Cardiac fibroblast (primary cell): Measurements from ENCODE around the gene SIRT3.
"Not testable (repeated sequence)": the region's sequence is repeated elsewhere in the genome, so short reads cannot be mapped to it uniquely, and the experiment has no call there.

ENCODE experiments used
- DNase-seq, 2 donors: peaks; one replicate each; pipeline versions ENCODE4 v3.0.0 to v3.0.0-alpha.2; 2010; ENCODE audit warnings: low read depth in 2 of 2
- H3K4me3 ChIP-seq, 2 donors: replicated peaks in 1 of 2; 1 replicate in 1 of 2; 2 replicates in 1 of 2; pipeline ENCODE4 v1.5.1; 2011; ENCODE audit warnings: low read depth in 2 of 2, low read length in 2 of 2, mild to moderate bottlenecking in 2 of 2, moderate library complexity in 1 of 2
- CTCF ChIP-seq: IDR thresholded peaks from one replicate; pipeline ENCODE4 v1.5.1; 2011; ENCODE audit warnings: low read depth, mild to moderate bottlenecking, low read length, inconsistent platforms

The SIRT3 gene

DNA sequence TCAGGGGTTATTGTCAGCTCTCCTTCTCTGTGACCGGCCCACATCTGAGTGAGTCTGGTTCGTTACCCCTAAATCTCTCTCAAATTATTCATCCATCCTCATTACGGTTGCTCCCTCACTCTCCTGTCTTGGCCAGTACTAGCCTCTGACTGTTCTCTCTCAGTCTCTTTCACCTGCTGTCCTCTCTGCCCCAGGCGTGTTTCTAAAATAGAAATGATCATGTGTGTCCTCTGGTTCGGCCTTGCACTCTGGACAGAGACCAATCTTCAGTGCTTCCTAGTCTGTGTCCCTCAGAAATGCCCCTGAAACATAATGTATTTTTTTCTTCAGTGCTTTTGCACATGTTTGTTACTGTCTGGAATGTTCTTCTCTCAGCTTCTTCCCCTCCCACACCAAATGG is 5.5 kb upstream of the SIRT3 start:
- no peak overlapping the region for H3K4me3 ChIP-seq
- no peak for DNase-seq
- TF ChIP-seq CTCF: no peak

- TF ChIP-seq CTCF: no peak
- DNase-seq: no peak
- no peak overlapping the region for H3K4me3 ChIP-seq
Observed at GRCh38 chr11:240315-240714, 4.2 kb upstream of the SIRT3 start.

DNA sequence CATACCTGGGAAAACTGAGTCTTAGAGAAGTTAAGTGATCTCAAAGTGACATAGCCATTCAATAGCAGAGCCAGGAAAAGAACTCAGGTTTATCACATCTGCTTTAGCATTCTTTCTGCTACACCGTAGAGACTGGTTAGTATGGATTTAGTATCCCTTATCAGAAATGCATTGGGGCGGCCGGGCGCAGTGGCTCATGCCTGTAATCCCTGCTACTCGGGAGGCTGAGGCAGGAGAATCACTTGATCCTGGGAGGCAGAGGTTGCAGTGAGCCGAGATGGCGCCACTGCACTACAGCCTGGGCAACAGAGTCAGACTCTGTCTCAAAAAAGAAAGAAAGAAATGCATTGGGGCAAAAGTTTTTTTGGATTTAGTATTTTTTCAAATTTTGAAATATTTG is 2.2 kb upstream of the SIRT3 start:
- not testable (repeated sequence) for DNase-seq
- peak overlapping the region in 1 of 2 donors; percentile 96 for H3K4me3 ChIP-seq

DNA sequence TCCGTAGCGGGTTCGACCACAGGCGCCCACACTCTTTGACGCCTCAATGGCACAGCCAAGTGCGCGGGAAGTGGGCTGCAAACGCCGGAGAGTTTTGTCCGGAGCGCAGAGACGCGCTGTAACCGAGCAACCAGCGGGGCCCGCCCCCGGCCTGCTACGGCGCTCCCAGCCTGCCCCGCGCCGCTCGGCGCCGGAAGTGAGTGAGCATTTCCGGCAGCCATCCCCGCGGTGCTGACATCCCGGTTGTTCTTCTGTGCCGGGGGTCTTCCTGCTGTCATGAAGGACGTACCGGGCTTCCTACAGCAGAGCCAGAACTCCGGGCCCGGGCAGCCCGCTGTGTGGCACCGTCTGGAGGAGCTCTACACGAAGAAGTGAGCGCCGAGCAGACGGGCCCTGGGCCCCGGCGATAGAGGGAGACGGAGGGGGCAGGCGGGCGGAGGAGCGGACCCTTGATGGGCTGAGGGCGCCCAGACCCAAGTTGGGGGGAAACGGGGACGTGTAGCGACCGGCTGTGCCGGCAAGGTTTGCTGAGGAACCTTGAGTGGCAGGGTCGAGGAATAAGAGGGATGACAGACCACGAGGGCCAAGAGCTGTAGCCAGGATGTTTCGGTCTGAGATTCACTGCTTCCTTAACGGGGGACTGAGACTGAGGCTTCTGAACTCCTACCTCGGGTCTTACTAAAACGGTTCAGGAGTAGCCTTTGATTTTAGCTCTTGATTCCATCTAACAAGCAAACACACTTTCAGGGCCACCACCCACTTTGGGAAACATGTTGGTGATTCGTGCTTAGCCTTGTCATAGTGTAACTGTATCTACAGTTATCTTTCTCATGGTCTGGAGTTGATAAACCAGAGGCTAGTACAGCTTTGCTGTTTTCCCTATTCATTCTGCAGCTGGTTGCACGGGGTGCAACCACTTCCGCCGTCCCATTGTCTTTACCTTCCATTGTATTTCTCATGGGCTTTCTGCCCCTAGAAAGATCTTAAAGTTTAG is 929 bp upstream of the SIRT3 start, which contains the start of gene PSMD13:
TSS of gene PSMD13 (plus strand) at position 203 of the 994 bp plus-strand sequence. CDS start at position 277, 74 bp downstream.
- TF ChIP-seq CTCF: no peak
- H3K4me3 ChIP-seq: peak within 1 kb of the TSS; percentile 96
- DNase-seq: peak; percentile 80 to 82

DNA sequence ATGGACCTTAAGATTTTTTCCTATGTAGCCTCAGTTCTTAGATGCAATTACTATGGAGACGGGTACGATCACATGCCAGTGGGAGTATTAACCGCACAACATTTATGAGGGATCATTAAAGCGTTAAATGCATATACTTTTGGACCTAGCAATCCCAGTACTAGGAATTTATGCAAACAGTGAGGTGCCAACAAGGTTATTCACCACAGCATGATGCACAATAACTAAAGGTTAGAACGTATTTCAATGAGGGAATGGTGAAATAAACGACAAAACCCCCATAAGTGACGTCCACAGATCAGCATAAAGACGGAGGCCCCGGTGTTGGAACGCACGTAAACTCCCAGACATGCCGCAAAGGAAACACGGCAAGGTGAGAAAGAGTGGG is 539 bp downstream of the SIRT3 start:
- peak overlapping the region; percentile 71 to 83 for H3K4me3 ChIP-seq
- TF ChIP-seq CTCF: no peak
- DNase-seq: no peak

GRCh38 chr11:235180-235579 is 962 bp downstream of the SIRT3 start:
- peak overlapping the region; percentile 71 to 83 for H3K4me3 ChIP-seq
- TF ChIP-seq CTCF: no peak
- DNase-seq: no peak

DNA sequence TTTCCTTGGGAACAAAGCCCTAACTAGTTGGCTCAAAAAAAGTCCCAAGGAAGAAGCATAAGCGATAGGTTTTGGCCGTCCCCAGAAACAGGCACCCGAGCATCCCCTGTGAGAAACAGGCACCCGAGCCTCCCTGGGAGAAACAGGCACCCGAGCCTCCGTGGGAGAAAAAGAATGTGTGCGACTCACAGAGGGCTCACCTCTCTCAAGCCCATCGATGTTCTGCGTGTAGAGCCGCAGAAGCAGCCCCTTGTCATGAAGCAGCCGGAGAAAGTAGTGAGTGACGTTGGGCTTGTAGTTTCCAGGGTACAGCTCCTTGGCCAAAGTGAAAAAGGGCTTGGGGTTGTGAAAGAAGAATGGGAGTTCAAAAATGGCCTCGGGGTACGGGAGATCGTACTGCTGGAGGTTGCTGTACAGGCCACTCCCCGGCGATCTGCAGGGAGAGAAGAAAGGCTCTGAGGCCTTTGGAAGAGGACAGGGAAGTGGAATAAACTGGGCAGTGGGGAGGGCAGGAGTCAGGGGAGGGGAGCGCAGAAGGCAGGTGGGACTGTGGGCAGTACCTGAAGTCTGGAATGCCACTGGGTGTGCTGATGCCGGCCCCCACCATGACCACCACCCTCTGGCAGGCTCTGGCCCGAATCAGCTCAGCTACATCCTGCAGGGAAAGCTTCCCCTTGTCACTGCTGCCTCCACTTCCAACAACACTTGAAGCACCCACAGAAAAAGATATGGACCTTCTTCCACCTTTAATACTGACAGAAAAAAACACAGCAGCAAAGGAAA is 3.2 kb downstream of the SIRT3 start:
- DNase-seq: no peak
- no peak overlapping the region for H3K4me3 ChIP-seq
- no peak for TF ChIP-seq CTCF
